D721Med (cell line): ENCODE data around the gene SGCD.

Source experiments
- DNase-seq: peaks from one replicate; pipeline ENCODE4 v3.0.0; 2011; ENCODE audit warnings: low spot score; ENCODE audit not compliant: insufficient read length
- FAIRE-seq: peaks from 2 replicates; lab custom pipeline; 2011; peaks lifted over from hg19 to GRCh38; lab: Jason Lieb, UNC
- TF ChIP-seq, protein P1 (sequence below): IDR thresholded peaks from 2 replicates; pipeline ENCODE4 v1.5.1; 2012; ENCODE audit warnings: mild to moderate bottlenecking, control low read depth; ENCODE audit not compliant: insufficient read depth; ENCODE audit errors: missing control alignments

Gene SGCD

DNA sequence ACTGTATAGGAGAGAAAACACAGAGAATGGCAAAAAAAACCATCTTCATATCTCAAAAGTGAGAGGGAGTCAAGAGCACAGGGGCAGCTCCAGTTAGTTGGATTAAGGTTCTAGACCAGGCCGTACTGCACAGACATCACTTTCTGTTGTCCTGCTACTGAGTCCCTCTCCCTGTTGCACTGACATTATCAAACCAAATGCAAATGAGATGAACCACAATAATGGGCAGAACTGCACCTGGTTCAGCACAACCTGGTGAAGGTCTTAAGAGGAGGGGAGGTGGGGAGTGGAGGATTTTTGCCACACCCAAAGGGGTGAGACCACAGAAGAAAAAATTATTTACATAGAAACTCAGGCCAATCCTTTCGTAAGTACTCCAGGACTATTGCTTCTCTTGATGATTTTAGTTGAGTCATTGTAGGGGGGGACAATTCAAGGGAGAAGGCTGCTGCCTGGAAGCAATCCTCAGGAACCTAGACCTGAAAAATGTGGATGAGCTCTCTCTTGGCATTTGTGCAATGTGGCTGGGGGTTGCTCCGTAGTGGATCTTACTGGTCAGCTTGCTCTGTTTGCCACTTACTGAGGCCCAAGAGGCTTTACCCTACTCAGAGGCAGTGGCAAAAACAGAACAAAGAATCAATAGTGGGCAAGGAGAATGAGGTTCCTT is 428.6 kb downstream of the SGCD start:
- no peak for FAIRE-seq
- no peak for DNase-seq
- TF ChIP-seq, protein P1, sequence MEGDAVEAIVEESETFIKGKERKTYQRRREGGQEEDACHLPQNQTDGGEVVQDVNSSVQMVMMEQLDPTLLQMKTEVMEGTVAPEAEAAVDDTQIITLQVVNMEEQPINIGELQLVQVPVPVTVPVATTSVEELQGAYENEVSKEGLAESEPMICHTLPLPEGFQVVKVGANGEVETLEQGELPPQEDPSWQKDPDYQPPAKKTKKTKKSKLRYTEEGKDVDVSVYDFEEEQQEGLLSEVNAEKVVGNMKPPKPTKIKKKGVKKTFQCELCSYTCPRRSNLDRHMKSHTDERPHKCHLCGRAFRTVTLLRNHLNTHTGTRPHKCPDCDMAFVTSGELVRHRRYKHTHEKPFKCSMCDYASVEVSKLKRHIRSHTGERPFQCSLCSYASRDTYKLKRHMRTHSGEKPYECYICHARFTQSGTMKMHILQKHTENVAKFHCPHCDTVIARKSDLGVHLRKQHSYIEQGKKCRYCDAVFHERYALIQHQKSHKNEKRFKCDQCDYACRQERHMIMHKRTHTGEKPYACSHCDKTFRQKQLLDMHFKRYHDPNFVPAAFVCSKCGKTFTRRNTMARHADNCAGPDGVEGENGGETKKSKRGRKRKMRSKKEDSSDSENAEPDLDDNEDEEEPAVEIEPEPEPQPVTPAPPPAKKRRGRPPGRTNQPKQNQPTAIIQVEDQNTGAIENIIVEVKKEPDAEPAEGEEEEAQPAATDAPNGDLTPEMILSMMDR, result no peak

DNA sequence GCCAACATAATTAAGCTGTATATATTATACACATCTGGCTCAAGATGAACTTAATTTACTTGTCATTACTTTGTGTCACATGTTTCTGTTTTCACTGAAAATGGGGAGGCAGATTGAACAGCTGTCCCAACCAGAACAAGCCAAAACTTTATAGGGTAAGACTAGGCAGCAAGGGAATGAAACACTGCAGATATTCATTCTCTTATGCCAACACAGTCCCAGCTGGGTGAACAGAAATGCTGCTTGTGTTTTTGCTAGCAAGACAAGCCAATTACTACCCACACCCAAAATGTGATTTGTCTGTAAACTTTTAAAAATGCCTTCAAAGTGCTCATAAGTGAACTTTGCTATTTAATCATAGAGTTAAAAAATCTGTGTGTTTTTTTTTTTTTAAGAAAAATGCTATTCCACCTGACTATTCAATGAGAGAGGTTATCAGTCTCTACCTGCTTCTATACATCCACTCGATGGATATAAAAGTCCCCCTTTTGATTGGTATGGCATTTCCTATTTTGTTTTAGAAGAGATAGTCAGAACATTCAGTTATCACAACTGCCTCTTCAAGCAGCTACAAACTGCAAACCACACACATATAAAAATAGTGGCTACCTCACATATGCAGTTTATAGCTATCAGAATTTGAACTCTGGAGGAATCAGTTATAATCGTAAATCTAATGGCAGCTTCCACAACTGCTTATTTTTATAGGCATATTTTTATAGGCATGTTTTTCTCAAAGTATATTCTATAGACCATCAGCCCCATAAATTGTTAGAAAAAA is 431.2 kb downstream of the SGCD start:
- TF ChIP-seq, protein P1, result no peak
- FAIRE-seq, result no peak
- no peak for DNase-seq

DNA sequence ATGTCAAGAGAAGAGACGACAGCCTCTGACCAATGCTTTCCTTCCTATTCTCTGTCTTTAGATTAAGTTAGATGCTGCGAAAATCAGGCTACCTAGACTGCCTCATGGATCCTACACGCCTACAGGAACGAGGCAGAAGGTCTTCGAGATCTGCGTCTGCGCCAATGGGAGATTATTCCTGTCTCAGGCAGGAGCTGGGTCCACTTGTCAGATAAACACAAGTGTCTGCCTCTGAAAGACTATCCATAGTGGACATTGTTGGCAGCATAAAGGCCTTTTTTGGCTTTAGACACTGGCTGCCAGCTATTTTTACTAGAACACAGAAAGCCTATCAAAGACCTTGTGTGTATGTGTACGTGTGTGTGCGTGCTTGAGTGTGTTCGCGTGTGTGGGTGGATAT is 432.2 kb downstream of the SGCD start:
- DNase-seq (no peak), FAIRE-seq (no peak)
- TF ChIP-seq, protein P1, result no peak

DNA sequence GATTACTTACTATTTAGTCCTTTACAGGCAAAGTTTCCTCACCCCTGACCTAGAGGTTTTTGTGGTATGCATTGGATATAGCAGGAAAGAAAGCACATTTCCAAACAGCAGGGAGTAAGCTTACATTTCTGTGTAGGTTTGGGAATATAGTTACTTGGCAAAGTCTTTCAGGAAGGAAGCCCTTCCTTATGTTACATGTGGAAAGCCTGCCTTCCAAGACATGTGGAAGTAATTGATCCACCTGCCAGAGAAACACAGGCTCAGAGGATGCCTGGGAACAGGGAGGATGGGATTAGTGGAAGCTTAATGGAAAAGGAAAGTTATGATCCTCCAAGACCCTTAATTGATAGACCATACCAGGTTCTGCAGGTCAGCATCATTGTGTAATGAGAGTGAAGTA is 435.8 kb downstream of the SGCD start:
- DNase-seq, result no peak
- TF ChIP-seq, protein P1, result no peak
- no peak for FAIRE-seq

DNA sequence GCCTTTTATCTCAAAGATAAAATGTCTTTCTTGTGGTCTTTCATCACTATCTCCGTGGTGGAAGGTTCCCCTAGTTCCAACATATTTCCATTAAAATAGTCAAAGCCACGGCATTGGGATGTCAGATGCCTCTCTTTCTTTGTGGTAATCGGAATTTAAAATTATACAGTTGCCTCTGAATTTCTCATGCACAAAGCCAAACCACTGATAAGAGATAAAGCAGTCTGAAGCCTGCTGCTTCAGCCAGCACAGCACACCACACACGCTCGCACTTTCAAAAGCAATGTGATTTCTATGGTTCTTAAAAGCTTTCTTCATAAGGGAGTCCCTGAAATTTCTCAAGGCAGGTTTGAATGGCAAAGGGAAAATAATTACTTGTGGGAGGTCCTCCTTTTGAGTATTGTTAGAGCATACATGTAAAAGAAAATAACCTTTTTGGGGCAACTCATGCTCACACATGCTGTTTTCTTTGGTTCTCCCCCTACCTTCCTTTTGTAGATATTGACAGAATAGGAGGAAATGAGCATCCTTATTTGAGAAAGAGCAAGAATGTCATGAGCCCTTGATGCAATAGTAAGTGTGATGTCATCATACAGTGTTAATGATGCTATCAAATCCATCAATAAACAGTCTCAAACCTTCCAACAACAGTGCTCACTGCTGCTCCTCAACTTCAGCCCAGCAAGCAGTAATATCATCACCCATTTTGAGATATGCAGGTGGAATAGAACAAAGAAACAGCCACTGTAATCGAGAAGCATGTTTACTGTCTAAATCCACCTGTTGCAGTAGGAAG is 437.4 kb downstream of the SGCD start:
- DNase-seq (no peak), FAIRE-seq (no peak)
- TF ChIP-seq, protein P1, result no peak

DNA sequence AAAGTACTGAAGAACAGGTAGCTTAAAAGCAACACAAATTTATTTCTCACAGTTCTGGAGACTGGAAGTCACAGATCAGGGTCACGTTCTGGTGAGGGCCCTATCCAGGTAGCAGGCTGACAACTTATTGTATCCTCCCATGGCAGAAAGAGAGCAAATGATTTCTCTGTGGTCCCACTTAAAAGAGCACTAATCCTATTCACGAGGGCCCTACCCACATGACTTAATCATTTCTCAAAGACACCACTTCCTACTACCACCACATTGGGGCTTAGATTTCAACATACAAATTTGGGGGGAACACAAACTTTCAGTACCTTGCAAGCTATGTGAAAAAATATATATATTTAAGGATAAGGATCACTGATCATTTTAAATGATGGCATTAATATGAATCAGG is 447.3 kb downstream of the SGCD start:
- FAIRE-seq (no peak), DNase-seq (no peak)
- TF ChIP-seq, protein P1, result no peak
